Measurements from ENCODE around the gene STIM2. TPM values are rescaled to one million over a fixed set of nuclear protein-coding genes. Genes with fewer than 3 reads are reported as not detected.
A peak's percentile ranks its signal among the peaks of the same experiment; 100 is the strongest.

STIM2 gene
- total RNA-seq, 2 donors from 2014 or later: 20.7 to 30.3 TPM

- TF ChIP-seq CTCF (IDR thresholded peaks at IDR 0.05): no peak
- Histone ChIP-seq H3K27ac (no peak overlapping the region), H3K4me1 (no peaks in the 10 kb centered on the region), H3K36me3 (no peaks in the 10 kb centered on the region), H3K9ac (ENCODE audit: low read depth in 2 of 2, low read length in 2 of 2) (no peak overlapping the region), H3K9me3 (no peaks in the 10 kb centered on the region), H3K4me3 (no peak overlapping the region), H3K27me3 (no peaks in the 10 kb centered on the region)
- intact Hi-C loops (cut with DNase I): no loop called here
- no peak for DNase-seq
These were observed 195.6 kb downstream of the STIM2 start for GRCh38 chr4:27056281-27056680.

- no peak overlapping the region for H3K4me3 ChIP-seq
- TF ChIP-seq CTCF (IDR thresholded peaks at IDR 0.05): no peak
- no peaks in the 10 kb centered on the region for H3K4me1 ChIP-seq
- no peaks in the 10 kb centered on the region for H3K9me3 ChIP-seq
- no peak overlapping the region for H3K9ac ChIP-seq (ENCODE audit: low read depth in 2 of 2, low read length in 2 of 2)
- intact Hi-C loops (cut with DNase I): no loop called here
- no peak overlapping the region for H3K27ac ChIP-seq
- H3K36me3 ChIP-seq: no peaks in the 10 kb centered on the region
- no peaks in the 10 kb centered on the region for H3K27me3 ChIP-seq
- DNase-seq: peak; percentile 40
These were observed 196.4 kb downstream of the STIM2 start for GRCh38 chr4:27057053-27057452.

GRCh38 chr4:27057662-27058061 lies 197.0 kb downstream of the STIM2 start:
- intact Hi-C loops (cut with DNase I): no loop called here
- TF ChIP-seq CTCF (IDR thresholded peaks at IDR 0.05): no peak
- Histone ChIP-seq H3K36me3 (no peaks in the 10 kb centered on the region), H3K4me3 (no peak overlapping the region), H3K27me3 (no peaks in the 10 kb centered on the region), H3K4me1 (no peaks in the 10 kb centered on the region), H3K9me3 (no peaks in the 10 kb centered on the region), H3K27ac (no peak overlapping the region), H3K9ac (ENCODE audit: low read depth in 2 of 2, low read length in 2 of 2) (no peak overlapping the region)
- no peak for DNase-seq

- Histone ChIP-seq H3K27me3 (no peaks in the 10 kb centered on the region), H3K4me3 (no peak overlapping the region), H3K9ac (ENCODE audit: low read depth in 2 of 2, low read length in 2 of 2) (no peak overlapping the region), H3K9me3 (no peaks in the 10 kb centered on the region), H3K27ac (no peak overlapping the region), H3K36me3 (no peaks in the 10 kb centered on the region), H3K4me1 (no peaks in the 10 kb centered on the region)
- no peak for TF ChIP-seq CTCF (IDR thresholded peaks at IDR 0.05)
- DNase-seq: no peak
- intact Hi-C loops (cut with DNase I): no loop called here
These were observed 198.3 kb downstream of the STIM2 start for GRCh38 chr4:27058819-27059406.

GRCh38 chr4:27059446-27059845 lies 198.8 kb downstream of the STIM2 start:
- intact Hi-C loops (cut with DNase I): no loop called here
- no peaks in the 10 kb centered on the region for H3K9me3 ChIP-seq
- H3K27me3 ChIP-seq: no peaks in the 10 kb centered on the region
- no peak overlapping the region for H3K9ac ChIP-seq (ENCODE audit: low read depth in 2 of 2, low read length in 2 of 2)
- H3K4me3 ChIP-seq: no peak overlapping the region
- no peaks in the 10 kb centered on the region for H3K36me3 ChIP-seq
- no peaks in the 10 kb centered on the region for H3K4me1 ChIP-seq
- no peak overlapping the region for H3K27ac ChIP-seq
- DNase-seq: no peak
- TF ChIP-seq CTCF (IDR thresholded peaks at IDR 0.05): no peak

Measured in colonic mucosa (tissue), 4 donors.